ENCODE results near the gene BBLN.

The BBLN gene

GRCh38 chr9:128144239-128145181 is 15.6 kb upstream of the BBLN start:
- DNase-seq (ENCODE audit: low read depth in 2 of 2) = no peak

- DNase-seq (ENCODE audit: low read depth in 2 of 2) = no peak
These were observed 14.5 kb upstream of the BBLN start for GRCh38 chr9:128145536-128145935.

GRCh38 chr9:128145951-128146351 is 14.1 kb upstream of the BBLN start:
- no peak for DNase-seq (ENCODE audit: low read depth in 2 of 2)

- DNase-seq (ENCODE audit: low read depth in 2 of 2) = no peak
These were observed 13.4 kb upstream of the BBLN start for GRCh38 chr9:128146591-128147120.

GRCh38 chr9:128148509-128149000 is 11.5 kb upstream of the BBLN start:
- no peak for DNase-seq (ENCODE audit: low read depth in 2 of 2)

GRCh38 chr9:128149001-128149701 is 10.9 kb upstream of the BBLN start, which contains the start of gene LCN2:
Gene LCN2, plus strand, starts transcription at chr9:128149453. Its CDS starts 73 bp downstream, at chr9:128149526.
- DNase-seq (ENCODE audit: low read depth in 2 of 2) = no peak

- no peak for DNase-seq (ENCODE audit: low read depth in 2 of 2)
These were observed 10.0 kb upstream of the BBLN start for GRCh38 chr9:128149951-128150593.

GRCh38 chr9:128150594-128151308 is 9.3 kb upstream of the BBLN start:
- DNase-seq (ENCODE audit: low read depth in 2 of 2) = no peak

GRCh38 chr9:128151309-128152132 is 8.5 kb upstream of the BBLN start:
- no peak for DNase-seq (ENCODE audit: low read depth in 2 of 2)

- no peak for DNase-seq (ENCODE audit: low read depth in 2 of 2)
These were observed 7.7 kb upstream of the BBLN start for GRCh38 chr9:128152133-128153059.

- no peak for DNase-seq (ENCODE audit: low read depth in 2 of 2)
These were observed 6.8 kb upstream of the BBLN start for GRCh38 chr9:128153060-128153946.

GRCh38 chr9:128153947-128154695 is 5.9 kb upstream of the BBLN start:
- DNase-seq (ENCODE audit: low read depth in 2 of 2) = no peak

- no peak for DNase-seq (ENCODE audit: low read depth in 2 of 2)
These were observed 4.1 kb upstream of the BBLN start for GRCh38 chr9:128155736-128156500.

- peak in 1 of 2 donors; percentile 37 for DNase-seq (ENCODE audit: low read depth in 2 of 2)
These were observed 612 bp upstream of the BBLN start for GRCh38 chr9:128159522-128159783.

GRCh38 chr9:128160603-128160987 is 530 bp downstream of the BBLN start:
- DNase-seq (ENCODE audit: low read depth in 2 of 2) = peak; percentile 43 to 46

GRCh38 chr9:128161215-128161902 is 1.3 kb downstream of the BBLN start:
- no peak for DNase-seq (ENCODE audit: low read depth in 2 of 2)
